GM12874 (cell line): Measurements from ENCODE around the gene C22orf15.

Experiments
- TF ChIP-seq, protein P1 (sequence below): IDR thresholded peaks from 2 replicates; pipeline ENCODE4 v1.5.1; 2011; ENCODE audit warnings: low read depth, mild to moderate bottlenecking, control low read depth, low read length, moderate library complexity; ENCODE audit not compliant: insufficient read depth

Gene C22orf15

DNA sequence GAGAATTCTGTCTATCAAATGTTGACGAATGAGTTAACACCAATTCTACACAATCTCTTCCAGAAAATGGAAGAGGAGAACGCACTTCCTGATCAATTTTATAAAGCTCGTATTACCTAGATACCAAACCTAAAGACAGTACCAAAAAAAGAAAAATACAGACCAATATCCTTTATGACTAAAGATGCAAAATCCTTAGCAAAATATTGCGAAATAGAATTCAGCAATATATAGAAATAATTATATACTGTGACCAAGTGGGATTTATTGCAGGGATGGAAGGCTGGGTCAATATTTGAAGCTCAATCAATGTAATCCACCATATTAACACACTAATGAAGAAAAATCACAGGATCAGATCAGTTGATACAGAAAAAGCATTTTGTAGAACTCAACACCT is 49.6 kb downstream of the C22orf15 start:
- TF ChIP-seq, protein P1, sequence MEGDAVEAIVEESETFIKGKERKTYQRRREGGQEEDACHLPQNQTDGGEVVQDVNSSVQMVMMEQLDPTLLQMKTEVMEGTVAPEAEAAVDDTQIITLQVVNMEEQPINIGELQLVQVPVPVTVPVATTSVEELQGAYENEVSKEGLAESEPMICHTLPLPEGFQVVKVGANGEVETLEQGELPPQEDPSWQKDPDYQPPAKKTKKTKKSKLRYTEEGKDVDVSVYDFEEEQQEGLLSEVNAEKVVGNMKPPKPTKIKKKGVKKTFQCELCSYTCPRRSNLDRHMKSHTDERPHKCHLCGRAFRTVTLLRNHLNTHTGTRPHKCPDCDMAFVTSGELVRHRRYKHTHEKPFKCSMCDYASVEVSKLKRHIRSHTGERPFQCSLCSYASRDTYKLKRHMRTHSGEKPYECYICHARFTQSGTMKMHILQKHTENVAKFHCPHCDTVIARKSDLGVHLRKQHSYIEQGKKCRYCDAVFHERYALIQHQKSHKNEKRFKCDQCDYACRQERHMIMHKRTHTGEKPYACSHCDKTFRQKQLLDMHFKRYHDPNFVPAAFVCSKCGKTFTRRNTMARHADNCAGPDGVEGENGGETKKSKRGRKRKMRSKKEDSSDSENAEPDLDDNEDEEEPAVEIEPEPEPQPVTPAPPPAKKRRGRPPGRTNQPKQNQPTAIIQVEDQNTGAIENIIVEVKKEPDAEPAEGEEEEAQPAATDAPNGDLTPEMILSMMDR: no peak
